ENCODE results near the gene INTS1.

The INTS1 gene

DNA sequence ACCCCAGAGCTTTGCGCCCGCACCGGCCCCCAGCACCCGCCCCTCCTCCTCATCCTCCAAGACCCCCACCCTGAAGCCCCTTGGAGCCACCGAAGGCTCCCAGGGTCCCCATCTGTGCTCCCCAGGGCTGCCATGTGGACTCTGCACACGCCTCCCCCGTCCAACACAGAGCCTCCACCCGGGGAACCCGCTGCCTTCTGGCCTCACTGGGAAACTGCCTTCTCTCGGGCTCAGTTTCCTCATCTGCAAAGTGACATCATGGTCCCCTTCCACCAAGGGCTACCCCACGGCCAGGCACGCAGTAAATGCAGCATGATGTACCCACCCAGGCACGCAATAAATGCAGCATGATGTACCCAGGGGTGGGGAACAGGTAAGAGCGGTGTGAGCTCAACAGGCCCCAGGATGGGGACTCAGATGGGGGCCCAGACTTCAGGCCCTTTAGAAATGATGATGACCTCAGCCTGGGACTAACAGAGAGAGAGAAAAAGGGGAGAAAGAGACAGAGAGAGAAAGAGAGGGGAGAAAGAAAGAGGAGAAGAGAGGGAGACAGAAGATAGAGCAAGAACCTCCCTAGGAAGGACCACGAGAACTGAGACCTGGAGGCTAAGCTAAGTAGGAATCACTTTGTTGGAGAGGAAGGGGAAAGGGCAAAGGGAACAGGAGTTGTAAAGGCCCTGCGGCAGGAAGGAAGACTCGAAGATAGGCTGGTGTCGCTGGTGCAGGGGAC lies 42.4 kb downstream of the INTS1 start:
- TF ChIP-seq, protein P1, sequence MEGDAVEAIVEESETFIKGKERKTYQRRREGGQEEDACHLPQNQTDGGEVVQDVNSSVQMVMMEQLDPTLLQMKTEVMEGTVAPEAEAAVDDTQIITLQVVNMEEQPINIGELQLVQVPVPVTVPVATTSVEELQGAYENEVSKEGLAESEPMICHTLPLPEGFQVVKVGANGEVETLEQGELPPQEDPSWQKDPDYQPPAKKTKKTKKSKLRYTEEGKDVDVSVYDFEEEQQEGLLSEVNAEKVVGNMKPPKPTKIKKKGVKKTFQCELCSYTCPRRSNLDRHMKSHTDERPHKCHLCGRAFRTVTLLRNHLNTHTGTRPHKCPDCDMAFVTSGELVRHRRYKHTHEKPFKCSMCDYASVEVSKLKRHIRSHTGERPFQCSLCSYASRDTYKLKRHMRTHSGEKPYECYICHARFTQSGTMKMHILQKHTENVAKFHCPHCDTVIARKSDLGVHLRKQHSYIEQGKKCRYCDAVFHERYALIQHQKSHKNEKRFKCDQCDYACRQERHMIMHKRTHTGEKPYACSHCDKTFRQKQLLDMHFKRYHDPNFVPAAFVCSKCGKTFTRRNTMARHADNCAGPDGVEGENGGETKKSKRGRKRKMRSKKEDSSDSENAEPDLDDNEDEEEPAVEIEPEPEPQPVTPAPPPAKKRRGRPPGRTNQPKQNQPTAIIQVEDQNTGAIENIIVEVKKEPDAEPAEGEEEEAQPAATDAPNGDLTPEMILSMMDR (IDR thresholded peaks at IDR 0.05; ENCODE audit: low read depth, low read length, poor library complexity, severe bottlenecking): no peak
- no peak for TF ChIP-seq EZH2phosphoT487 (IDR thresholded peaks at IDR 0.05; ENCODE audit: borderline replicate concordance, low read length)
- H3F3A ChIP-seq (ENCODE audit: control insufficient read depth, insufficient read depth): 0 out of 2 replicates have a peak, but pooled peaks cover 2% of the 10 kb centered on the region
- H3K4me1 ChIP-seq (ENCODE audit: control insufficient read depth, low read length): peaks cover 13% of the 10 kb centered on the region
- no peaks in the 10 kb centered on the region for H3K9me3 ChIP-seq (ENCODE audit: control insufficient read depth, insufficient read depth, low read length)
- H3K27me3 ChIP-seq (ENCODE audit: control insufficient read depth, low read length): peaks cover 12% of the 10 kb centered on the region
- no peak overlapping the region for H3K4me3 ChIP-seq (ENCODE audit: low read length)
- H4K20me1 ChIP-seq (ENCODE audit: control insufficient read depth, insufficient read depth, low read depth, low read length): no peaks in the 10 kb centered on the region
- H3K9me2 ChIP-seq (replicated peaks; ENCODE audit: control insufficient read depth, low read length): no peaks in the 10 kb centered on the region
- H3K4me2 ChIP-seq (ENCODE audit: low read length): no peak overlapping the region
- H3K79me2 ChIP-seq (ENCODE audit: control insufficient read depth, low read length): no peaks in the 10 kb centered on the region
- no peaks in the 10 kb centered on the region for H3K36me3 ChIP-seq (ENCODE audit: control insufficient read depth, low read length)
- H3K27ac ChIP-seq (ENCODE audit: low read depth, low read length): no peak overlapping the region

GRCh38 chr7:1460821-1461645 lies 43.2 kb downstream of the INTS1 start:
- peaks cover 12% of the 10 kb centered on the region for H3K27me3 ChIP-seq (ENCODE audit: control insufficient read depth, low read length)
- H3K27ac ChIP-seq (ENCODE audit: low read depth, low read length): no peak overlapping the region
- no peak overlapping the region for H3K4me2 ChIP-seq (ENCODE audit: low read length)
- TF ChIP-seq, protein P1 (IDR thresholded peaks at IDR 0.05; ENCODE audit: low read depth, low read length, poor library complexity, severe bottlenecking): no peak
- TF ChIP-seq EZH2phosphoT487 (IDR thresholded peaks at IDR 0.05; ENCODE audit: borderline replicate concordance, low read length): no peak
- H3K79me2 ChIP-seq (ENCODE audit: control insufficient read depth, low read length): no peaks in the 10 kb centered on the region
- H3K4me1 ChIP-seq (ENCODE audit: control insufficient read depth, low read length): peaks cover 13% of the 10 kb centered on the region
- no peak overlapping the region for H3K4me3 ChIP-seq (ENCODE audit: low read length)
- no peaks in the 10 kb centered on the region for H3K9me2 ChIP-seq (replicated peaks; ENCODE audit: control insufficient read depth, low read length)
- H3K9me3 ChIP-seq (ENCODE audit: control insufficient read depth, insufficient read depth, low read length): no peaks in the 10 kb centered on the region
- no peaks in the 10 kb centered on the region for H4K20me1 ChIP-seq (ENCODE audit: control insufficient read depth, insufficient read depth, low read depth, low read length)
- H3K36me3 ChIP-seq (ENCODE audit: control insufficient read depth, low read length): no peaks in the 10 kb centered on the region
- 0 out of 2 replicates have a peak, but pooled peaks cover 2% of the 10 kb centered on the region for H3F3A ChIP-seq (ENCODE audit: control insufficient read depth, insufficient read depth)

DNA sequence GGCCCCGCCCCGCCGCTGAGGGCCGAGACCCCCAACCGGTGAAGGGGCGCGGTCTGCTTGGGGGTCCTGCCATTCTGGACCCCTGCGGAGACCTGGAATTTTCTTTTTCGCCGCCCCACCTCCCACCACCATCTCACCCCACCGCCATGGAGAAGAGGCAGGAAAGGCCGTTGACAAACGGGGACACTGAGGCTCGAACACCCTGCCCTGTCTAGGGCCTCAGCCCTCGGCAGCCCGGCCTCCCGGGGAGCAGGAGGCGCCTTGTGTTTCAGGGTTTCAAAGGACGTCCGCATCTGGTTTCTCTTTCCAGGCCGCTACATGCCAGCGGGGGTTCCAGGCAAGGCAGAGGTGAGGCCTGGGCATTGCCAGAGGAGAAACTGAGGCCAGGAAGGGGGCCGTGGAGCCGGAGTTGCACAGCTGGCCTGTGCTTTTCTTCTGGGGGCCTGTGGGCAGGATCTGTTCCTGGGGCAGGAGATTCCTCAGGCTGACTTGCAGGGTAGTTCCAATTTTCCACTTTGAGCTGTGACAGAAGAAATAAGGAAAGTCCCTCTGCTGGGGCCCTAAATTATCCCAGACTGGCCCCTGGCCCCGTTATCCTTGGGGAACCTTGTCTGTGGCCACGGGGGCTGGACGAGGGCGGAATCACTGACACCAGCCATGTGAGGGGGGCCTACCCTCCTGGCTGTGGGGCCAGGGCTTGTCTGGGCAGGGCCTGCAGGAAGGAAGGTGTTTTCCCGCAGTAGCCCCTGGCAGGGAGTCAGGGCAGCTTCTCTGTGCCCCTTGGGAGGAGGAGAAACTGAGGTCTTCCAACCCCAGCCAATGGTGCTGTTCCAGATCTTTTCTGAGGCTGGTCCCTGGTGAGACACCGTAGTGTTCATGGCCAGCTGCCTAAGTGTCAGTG lies 44.0 kb downstream of the INTS1 start:
- H3K79me2 ChIP-seq (ENCODE audit: control insufficient read depth, low read length): no peaks in the 10 kb centered on the region
- peak overlapping the region; percentile 27 for H3K4me3 ChIP-seq (ENCODE audit: low read length)
- H3K4me2 ChIP-seq (ENCODE audit: low read length): peak overlapping the region; percentile 63
- TF ChIP-seq EZH2phosphoT487 (IDR thresholded peaks at IDR 0.05; ENCODE audit: borderline replicate concordance, low read length): no peak
- TF ChIP-seq, protein P1 (IDR thresholded peaks at IDR 0.05; ENCODE audit: low read depth, low read length, poor library complexity, severe bottlenecking): no peak
- H3K4me1 ChIP-seq (ENCODE audit: control insufficient read depth, low read length): peaks cover 22% of the 10 kb centered on the region
- H3K27ac ChIP-seq (ENCODE audit: low read depth, low read length): no peak overlapping the region
- no peaks in the 10 kb centered on the region for H4K20me1 ChIP-seq (ENCODE audit: control insufficient read depth, insufficient read depth, low read depth, low read length)
- peaks cover 12% of the 10 kb centered on the region for H3K27me3 ChIP-seq (ENCODE audit: control insufficient read depth, low read length)
- H3K36me3 ChIP-seq (ENCODE audit: control insufficient read depth, low read length): no peaks in the 10 kb centered on the region
- 0 out of 2 replicates have a peak, but pooled peaks cover 2% of the 10 kb centered on the region for H3F3A ChIP-seq (ENCODE audit: control insufficient read depth, insufficient read depth)
- H3K9me2 ChIP-seq (replicated peaks; ENCODE audit: control insufficient read depth, low read length): no peaks in the 10 kb centered on the region
- H3K9me3 ChIP-seq (ENCODE audit: control insufficient read depth, insufficient read depth, low read length): no peaks in the 10 kb centered on the region
